ENCODE measurements around the gene STARD5. TPM values are rescaled to one million over a fixed set of nuclear protein-coding genes. Genes with fewer than 3 reads are reported as not detected.
A peak's percentile ranks its signal among the peaks of the same experiment; 100 is the strongest.

STARD5 gene
- total RNA-seq, 1 donor from 2014 or later = 5.3 TPM

DNA sequence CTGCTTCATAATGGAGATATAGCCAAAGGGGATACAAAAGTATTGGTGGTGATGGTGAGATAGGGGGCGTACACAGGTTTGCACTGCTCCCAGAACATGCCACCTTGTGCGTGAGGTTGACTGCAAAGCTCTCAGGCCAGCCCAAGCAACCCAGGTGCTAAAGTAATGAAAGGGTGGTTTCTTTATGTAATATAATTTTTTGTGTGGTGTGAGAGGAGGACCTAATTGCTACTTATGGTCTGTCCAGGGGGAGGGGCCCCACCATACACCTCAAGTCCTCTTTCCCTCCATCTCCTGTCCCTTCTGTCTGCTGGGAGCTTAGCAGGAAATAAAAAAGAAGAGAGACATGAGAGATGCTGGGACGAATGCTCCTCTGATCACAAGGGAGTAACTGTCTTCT lies 53.8 kb downstream of the STARD5 start:
- no peak overlapping the region for H3K4me3 Mint-ChIP-seq (ENCODE audit: unreplicated experiment)
- H3K9me3 Mint-ChIP-seq (ENCODE audit: low read depth) = no peaks in the 10 kb centered on the region
- TF ChIP-seq, protein P1, sequence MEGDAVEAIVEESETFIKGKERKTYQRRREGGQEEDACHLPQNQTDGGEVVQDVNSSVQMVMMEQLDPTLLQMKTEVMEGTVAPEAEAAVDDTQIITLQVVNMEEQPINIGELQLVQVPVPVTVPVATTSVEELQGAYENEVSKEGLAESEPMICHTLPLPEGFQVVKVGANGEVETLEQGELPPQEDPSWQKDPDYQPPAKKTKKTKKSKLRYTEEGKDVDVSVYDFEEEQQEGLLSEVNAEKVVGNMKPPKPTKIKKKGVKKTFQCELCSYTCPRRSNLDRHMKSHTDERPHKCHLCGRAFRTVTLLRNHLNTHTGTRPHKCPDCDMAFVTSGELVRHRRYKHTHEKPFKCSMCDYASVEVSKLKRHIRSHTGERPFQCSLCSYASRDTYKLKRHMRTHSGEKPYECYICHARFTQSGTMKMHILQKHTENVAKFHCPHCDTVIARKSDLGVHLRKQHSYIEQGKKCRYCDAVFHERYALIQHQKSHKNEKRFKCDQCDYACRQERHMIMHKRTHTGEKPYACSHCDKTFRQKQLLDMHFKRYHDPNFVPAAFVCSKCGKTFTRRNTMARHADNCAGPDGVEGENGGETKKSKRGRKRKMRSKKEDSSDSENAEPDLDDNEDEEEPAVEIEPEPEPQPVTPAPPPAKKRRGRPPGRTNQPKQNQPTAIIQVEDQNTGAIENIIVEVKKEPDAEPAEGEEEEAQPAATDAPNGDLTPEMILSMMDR (IDR thresholded peaks at IDR 0.05) = no peak
- H3K4me1 Mint-ChIP-seq (ENCODE audit: low read depth) = peaks cover 18% of the 10 kb centered on the region
- H3K27ac Mint-ChIP-seq (ENCODE audit: unreplicated experiment) = no peak overlapping the region
- no peak for DNase-seq (ENCODE audit: low spot score)
- no peaks in the 10 kb centered on the region for H3K36me3 Mint-ChIP-seq (ENCODE audit: low read depth)
- peaks cover 3% of the 10 kb centered on the region for H3K27me3 Mint-ChIP-seq (ENCODE audit: low read depth)

- Mint-ChIP-seq H3K4me3 (ENCODE audit: unreplicated experiment) (no peak overlapping the region), H3K27ac (ENCODE audit: unreplicated experiment) (no peak overlapping the region), H3K27me3 (ENCODE audit: low read depth) (peaks cover 8% of the 10 kb centered on the region), H3K36me3 (ENCODE audit: low read depth) (peaks cover 2% of the 10 kb centered on the region), H3K4me1 (ENCODE audit: low read depth) (peaks cover 17% of the 10 kb centered on the region), H3K9me3 (ENCODE audit: low read depth) (no peaks in the 10 kb centered on the region)
- DNase-seq (ENCODE audit: low spot score) = no peak
- TF ChIP-seq, protein P1 (IDR thresholded peaks at IDR 0.05) = no peak
These were observed 54.9 kb downstream of the STARD5 start for GRCh38 chr15:81268881-81269601.

- Mint-ChIP-seq H3K27me3 (ENCODE audit: low read depth) (peaks cover 8% of the 10 kb centered on the region), H3K27ac (ENCODE audit: unreplicated experiment) (no peak overlapping the region), H3K4me3 (ENCODE audit: unreplicated experiment) (no peak overlapping the region), H3K4me1 (ENCODE audit: low read depth) (peaks cover 17% of the 10 kb centered on the region), H3K36me3 (ENCODE audit: low read depth) (peaks cover 2% of the 10 kb centered on the region), H3K9me3 (ENCODE audit: low read depth) (no peaks in the 10 kb centered on the region)
- TF ChIP-seq, protein P1 (IDR thresholded peaks at IDR 0.05) = no peak
- DNase-seq (ENCODE audit: low spot score) = no peak
These were observed 55.6 kb downstream of the STARD5 start for GRCh38 chr15:81268340-81268739.

GRCh38 chr15:81265944-81266775 lies 57.8 kb downstream of the STARD5 start:
- Mint-ChIP-seq H3K27me3 (ENCODE audit: low read depth) (peaks cover 8% of the 10 kb centered on the region), H3K27ac (ENCODE audit: unreplicated experiment) (no peak overlapping the region), H3K36me3 (ENCODE audit: low read depth) (peaks cover 2% of the 10 kb centered on the region), H3K9me3 (ENCODE audit: low read depth) (no peaks in the 10 kb centered on the region), H3K4me1 (ENCODE audit: low read depth) (peaks cover 17% of the 10 kb centered on the region), H3K4me3 (ENCODE audit: unreplicated experiment) (peak overlapping the region; percentile 24)
- DNase-seq (ENCODE audit: low spot score) = no peak
- TF ChIP-seq, protein P1 (IDR thresholded peaks at IDR 0.05) = peak; percentile 77

GRCh38 chr15:81265256-81265943 lies 58.5 kb downstream of the STARD5 start:
- DNase-seq (ENCODE audit: low spot score) = no peak
- Mint-ChIP-seq H3K27me3 (ENCODE audit: low read depth) (peaks cover 8% of the 10 kb centered on the region), H3K4me1 (ENCODE audit: low read depth) (peaks cover 17% of the 10 kb centered on the region), H3K4me3 (ENCODE audit: unreplicated experiment) (peak overlapping the region; percentile 24), H3K9me3 (ENCODE audit: low read depth) (no peaks in the 10 kb centered on the region), H3K36me3 (ENCODE audit: low read depth) (peaks cover 2% of the 10 kb centered on the region), H3K27ac (ENCODE audit: unreplicated experiment) (no peak overlapping the region)
- TF ChIP-seq, protein P1 (IDR thresholded peaks at IDR 0.05) = no peak

Measured in chondrocyte (in vitro differentiated cells).